B cell (primary cell): ENCODE data around the gene RASSF8.

Experiments
- EZH2 ChIP-seq: IDR thresholded peaks from 2 replicates; pipeline ENCODE4 v1.6.1; 2012; ENCODE audit warnings: borderline replicate concordance, low read depth, mild to moderate bottlenecking, moderate library complexity, low read length; ENCODE audit not compliant: insufficient read depth, poor library complexity, severe bottlenecking
- TF ChIP-seq, protein P1 (sequence below): fragments of 200-600 bp; IDR thresholded peaks from one replicate; pipeline ENCODE4 v1.8.0; 2022; ENCODE audit warnings: antibody characterized with exemption, mild to moderate bottlenecking

- TF ChIP-seq, protein P1, sequence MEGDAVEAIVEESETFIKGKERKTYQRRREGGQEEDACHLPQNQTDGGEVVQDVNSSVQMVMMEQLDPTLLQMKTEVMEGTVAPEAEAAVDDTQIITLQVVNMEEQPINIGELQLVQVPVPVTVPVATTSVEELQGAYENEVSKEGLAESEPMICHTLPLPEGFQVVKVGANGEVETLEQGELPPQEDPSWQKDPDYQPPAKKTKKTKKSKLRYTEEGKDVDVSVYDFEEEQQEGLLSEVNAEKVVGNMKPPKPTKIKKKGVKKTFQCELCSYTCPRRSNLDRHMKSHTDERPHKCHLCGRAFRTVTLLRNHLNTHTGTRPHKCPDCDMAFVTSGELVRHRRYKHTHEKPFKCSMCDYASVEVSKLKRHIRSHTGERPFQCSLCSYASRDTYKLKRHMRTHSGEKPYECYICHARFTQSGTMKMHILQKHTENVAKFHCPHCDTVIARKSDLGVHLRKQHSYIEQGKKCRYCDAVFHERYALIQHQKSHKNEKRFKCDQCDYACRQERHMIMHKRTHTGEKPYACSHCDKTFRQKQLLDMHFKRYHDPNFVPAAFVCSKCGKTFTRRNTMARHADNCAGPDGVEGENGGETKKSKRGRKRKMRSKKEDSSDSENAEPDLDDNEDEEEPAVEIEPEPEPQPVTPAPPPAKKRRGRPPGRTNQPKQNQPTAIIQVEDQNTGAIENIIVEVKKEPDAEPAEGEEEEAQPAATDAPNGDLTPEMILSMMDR: no peak
- TF ChIP-seq EZH2: no peak
Observed at GRCh38 chr12:26114720-26115401, 156.4 kb downstream of the RASSF8 start.
